Measurements from ENCODE around the gene SEMA4F. TPM values are rescaled to one million over a fixed set of nuclear protein-coding genes. Genes with fewer than 3 reads are reported as not detected.
"Not testable (repeated sequence)": the region's sequence is repeated elsewhere in the genome, so short reads cannot be mapped to it uniquely, and the experiment has no call there.

The SEMA4F gene
- total RNA-seq, 1 donor from 2014 or later, result 18.1 TPM

- no peak overlapping the region for H3K27ac Mint-ChIP-seq
- no peaks in the 10 kb centered on the region for H3K9me3 Mint-ChIP-seq
- no peak overlapping the region for H3K4me3 Mint-ChIP-seq
These were observed 34.3 kb upstream of the SEMA4F start for GRCh38 chr2:74619651-74620297.

GRCh38 chr2:74620671-74621070 lies 33.4 kb upstream of the SEMA4F start:
- H3K9me3 Mint-ChIP-seq, result no peaks in the 10 kb centered on the region
- no peak overlapping the region for H3K27ac Mint-ChIP-seq
- H3K36me3 Mint-ChIP-seq, result no peaks in the 10 kb centered on the region
- no peaks in the 10 kb centered on the region for H3K27me3 Mint-ChIP-seq (ENCODE audit: low read depth)
- TF ChIP-seq CTCF (IDR thresholded peaks at IDR 0.05; ENCODE audit: unreplicated experiment), result no peak
- DNase-seq (ENCODE audit: low spot score in 2 of 2, unreplicated experiment in 2 of 2), result no peak
- H3K4me3 Mint-ChIP-seq, result no peak overlapping the region
- no peaks in the 10 kb centered on the region for H3K4me1 Mint-ChIP-seq

More at GRCh38 chr2:74619651-74620297, 34.3 kb upstream of the SEMA4F start:
- H3K36me3 Mint-ChIP-seq, result no peaks in the 10 kb centered on the region
- no peaks in the 10 kb centered on the region for H3K4me1 Mint-ChIP-seq
- no peaks in the 10 kb centered on the region for H3K27me3 Mint-ChIP-seq (ENCODE audit: low read depth)
- no peak for TF ChIP-seq CTCF (IDR thresholded peaks at IDR 0.05; ENCODE audit: unreplicated experiment)
- DNase-seq (ENCODE audit: low spot score in 2 of 2, unreplicated experiment in 2 of 2), result no peak

- Mint-ChIP-seq H3K27ac (no peak overlapping the region), H3K4me1 (no peaks in the 10 kb centered on the region), H3K27me3 (ENCODE audit: low read depth) (no peaks in the 10 kb centered on the region), H3K9me3 (no peaks in the 10 kb centered on the region), H3K4me3 (no peak overlapping the region), H3K36me3 (peaks cover 1% of the 10 kb centered on the region)
- no peak for TF ChIP-seq CTCF (IDR thresholded peaks at IDR 0.05; ENCODE audit: unreplicated experiment)
- DNase-seq (ENCODE audit: low spot score in 2 of 2, unreplicated experiment in 2 of 2), result no peak
These were observed 28.2 kb upstream of the SEMA4F start for GRCh38 chr2:74625658-74626425.

GRCh38 chr2:74628538-74629105 lies 25.4 kb upstream of the SEMA4F start:
- peaks cover 3% of the 10 kb centered on the region for H3K36me3 Mint-ChIP-seq
- no peaks in the 10 kb centered on the region for H3K9me3 Mint-ChIP-seq
- no peak overlapping the region for H3K27ac Mint-ChIP-seq

GRCh38 chr2:74630454-74630853 lies 23.6 kb upstream of the SEMA4F start:
- H3K27ac Mint-ChIP-seq; H3K27me3 Mint-ChIP-seq (ENCODE audit: low read depth); H3K4me3 Mint-ChIP-seq; H3K4me1 Mint-ChIP-seq; DNase-seq (ENCODE audit: low spot score in 2 of 2, unreplicated experiment in 2 of 2); H3K9me3 Mint-ChIP-seq; H3K36me3 Mint-ChIP-seq: not testable (repeated sequence)

More at GRCh38 chr2:74628538-74629105, 25.4 kb upstream of the SEMA4F start:
- no peak for DNase-seq (ENCODE audit: low spot score in 2 of 2, unreplicated experiment in 2 of 2)
- TF ChIP-seq CTCF (IDR thresholded peaks at IDR 0.05; ENCODE audit: unreplicated experiment), result no peak
- Mint-ChIP-seq H3K4me3 (no peak overlapping the region), H3K4me1 (no peaks in the 10 kb centered on the region), H3K27me3 (ENCODE audit: low read depth) (no peaks in the 10 kb centered on the region)
